GM19043 (cell line): Measurements from ENCODE around the gene FOXK2.
"Not testable (repeated sequence)": the region's sequence is repeated elsewhere in the genome, so short reads cannot be mapped to it uniquely, and the experiment has no call there.

Experiments used
- ATAC-seq: cut with Tn5 transposase; IDR thresholded peaks from one replicate; pipeline ENCODE4 v1.9.1; 2021; ENCODE audit warnings: low read depth; ENCODE audit not compliant: unreplicated experiment

Gene FOXK2

DNA sequence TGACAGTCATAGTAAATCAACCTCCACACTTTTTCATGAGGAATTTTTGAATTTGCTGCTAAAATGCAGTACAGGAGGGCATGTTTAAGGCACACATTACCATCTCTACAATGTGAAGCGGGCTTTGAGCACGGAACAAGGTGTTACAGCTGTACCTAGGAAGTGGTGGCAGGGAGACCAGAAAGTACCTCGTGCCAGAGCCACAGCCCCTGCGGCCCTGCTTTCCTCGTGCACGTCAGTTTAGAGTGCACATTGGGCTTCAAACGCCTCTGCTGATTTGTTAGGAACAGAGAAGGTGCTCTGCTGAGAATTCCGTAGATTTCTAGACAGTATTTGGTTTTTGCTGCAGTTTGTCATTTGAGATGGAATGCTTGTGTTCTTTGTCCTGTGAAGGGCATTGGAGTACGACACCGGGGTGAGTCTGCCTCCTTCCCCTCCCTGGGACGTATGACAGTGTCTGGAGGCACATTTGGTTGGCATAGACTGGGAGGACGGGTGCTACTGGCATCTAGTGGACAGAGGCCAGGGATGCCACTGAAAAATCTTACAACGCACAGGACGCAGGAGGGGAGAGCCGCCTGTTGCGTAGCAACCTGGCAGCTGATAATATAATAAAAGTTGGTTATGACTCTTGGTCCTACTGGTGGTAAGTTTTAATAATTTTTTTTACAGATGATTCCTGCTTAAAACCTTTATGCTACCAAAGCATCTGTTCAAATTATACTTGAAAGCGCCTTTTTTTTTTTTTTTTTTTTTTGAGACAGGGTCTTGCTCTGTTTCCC, 9.1 kb downstream of the FOXK2 start:
- ATAC-seq, result no peak

DNA sequence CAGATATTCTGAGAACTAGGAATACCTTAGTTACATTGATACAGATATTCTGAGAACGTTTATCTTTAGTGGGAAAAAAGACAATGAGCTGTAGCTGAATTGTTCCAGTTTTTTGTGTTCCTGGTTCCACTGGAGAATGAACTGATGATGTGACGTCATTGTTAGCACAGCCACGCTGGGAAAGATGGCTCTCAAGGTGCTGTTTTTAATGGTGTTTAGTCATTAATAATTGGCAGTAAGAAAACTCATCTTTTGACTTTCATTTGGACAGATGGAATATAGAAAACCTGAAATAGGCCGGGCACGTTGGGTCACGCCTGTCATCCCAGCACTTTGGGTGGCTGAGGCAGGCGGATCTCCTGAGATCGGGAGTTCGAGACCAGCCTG, 10.4 kb downstream of the FOXK2 start:
- ATAC-seq, result no peak

- ATAC-seq, result no peak
Observed at GRCh38 chr17:82531431-82531881, 11.9 kb downstream of the FOXK2 start.

DNA sequence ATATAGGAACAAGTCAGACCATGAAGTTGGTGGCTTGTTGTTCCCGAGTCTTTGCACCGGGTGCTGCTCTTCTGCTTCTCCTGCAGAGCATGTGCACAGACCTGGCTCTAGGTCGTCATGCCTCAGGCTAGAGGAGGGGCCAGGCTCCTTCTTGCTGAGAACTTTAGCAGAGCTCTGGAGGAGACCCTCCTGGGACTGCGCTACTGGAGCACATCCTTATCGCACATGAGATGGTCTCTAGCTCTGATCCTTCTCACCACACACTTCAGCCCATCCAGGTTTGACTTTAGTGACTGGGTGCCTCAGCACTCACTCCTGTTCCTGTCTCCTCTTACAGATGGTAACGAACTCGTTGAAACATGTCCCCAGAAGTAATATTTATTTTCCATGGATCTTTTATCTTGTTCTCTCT, 14.9 kb downstream of the FOXK2 start:
- no peak for ATAC-seq

DNA sequence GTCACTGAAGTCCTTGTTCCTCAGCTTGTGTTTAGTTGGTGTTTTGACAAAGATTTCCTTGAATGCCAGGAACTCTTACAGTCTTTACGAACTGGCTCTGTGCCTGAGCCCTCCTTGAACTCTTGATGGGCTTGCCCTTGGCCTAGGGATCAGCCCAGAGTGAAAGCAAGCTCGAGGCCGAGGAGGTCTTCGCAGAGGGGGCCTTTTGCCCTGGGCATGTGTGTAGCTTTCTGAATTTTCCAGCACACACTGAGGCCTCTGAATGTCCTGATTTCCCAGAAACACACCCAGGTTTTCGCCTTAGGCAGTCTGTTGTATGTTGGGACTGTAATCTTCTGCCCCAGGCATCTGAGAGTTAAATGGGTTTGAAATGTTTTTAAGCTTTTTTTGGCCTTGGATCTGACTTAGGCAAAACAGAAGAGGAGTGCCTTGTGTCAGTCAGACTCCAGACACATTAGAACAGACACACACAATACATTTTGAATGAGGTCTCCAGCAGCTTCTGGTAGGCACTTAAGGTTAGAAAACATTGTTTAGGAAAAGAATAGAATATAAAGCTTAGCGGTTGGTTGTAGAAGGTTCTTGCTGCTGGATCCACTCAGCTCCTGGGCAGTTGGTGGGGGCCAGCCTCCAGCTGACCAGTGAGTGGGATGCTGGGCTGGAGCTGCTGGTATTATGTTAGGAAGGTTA, 17.1 kb downstream of the FOXK2 start:
- ATAC-seq, result no peak

DNA sequence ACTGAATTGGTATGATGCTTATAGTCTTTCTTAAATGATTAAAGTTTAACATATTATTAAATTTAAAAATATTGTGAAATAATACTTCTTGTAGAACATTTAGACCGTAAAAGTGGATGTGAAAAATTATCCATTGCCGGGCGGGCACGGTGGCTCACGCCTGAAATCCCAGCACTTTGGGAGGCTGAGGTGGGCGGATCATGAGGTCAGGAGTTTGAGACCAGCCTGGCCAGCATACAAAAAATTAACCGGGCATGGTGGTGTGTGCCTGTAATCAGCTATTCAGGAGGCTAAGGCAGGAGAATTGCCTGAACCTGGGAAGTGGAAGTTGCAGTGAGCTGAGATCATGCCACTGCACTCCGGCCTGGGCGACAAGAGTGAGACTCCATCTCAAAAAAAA, 17.7 kb downstream of the FOXK2 start:
- not testable (repeated sequence) for ATAC-seq

- not testable (repeated sequence) for ATAC-seq
Observed at GRCh38 chr17:82539076-82539475, 19.5 kb downstream of the FOXK2 start.

GRCh38 chr17:82542439-82542838, 22.9 kb downstream of the FOXK2 start:
- ATAC-seq, result no peak

DNA sequence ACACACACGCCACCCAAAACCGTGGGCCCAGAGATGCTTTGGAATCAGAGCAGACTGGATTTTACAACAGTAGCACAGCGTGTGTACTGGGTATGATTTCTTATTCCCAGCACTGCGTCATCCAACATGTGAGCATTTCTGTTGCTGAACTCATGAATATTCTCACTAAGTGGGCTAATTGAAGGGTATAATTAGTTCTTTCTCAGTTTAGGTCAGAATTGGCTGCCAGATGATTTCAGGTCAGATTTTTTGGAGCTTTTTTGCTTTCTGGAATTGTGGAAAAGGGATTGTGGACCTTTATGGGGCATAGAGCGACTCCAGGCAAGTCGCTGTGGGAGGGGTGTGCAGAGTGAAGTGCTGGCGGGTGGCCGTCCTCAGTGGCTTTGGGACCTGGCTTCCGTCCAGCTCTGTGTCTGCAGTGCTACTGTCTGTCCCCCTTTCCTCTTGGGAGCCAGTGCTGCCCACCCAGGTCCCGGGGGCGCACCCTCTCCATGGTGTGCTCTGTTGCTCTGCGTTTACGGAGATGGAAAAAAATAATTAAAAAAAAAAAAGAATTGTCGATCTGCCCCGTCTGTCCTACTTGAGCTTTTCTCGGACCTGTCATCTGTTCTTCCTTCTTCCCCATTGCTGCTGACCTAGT, 25.0 kb downstream of the FOXK2 start:
- ATAC-seq, result no peak

DNA sequence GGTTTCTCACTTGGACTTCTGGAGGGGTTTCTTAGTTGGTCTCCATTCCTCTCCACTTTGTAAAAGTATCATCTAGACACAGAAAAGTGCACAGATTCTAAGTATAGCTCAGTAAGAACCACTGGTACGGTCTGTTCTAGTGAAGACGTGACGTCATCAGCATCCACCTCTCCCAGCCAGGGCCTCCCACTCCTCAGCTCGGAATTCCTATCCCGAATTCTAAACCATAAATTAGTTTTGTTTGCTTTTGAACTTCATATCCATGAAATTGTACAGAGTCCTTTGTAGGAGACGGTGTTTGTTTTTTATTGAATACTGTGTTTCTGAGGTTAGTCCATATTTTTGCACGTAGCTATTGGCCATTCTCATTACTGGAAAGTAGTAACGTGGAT, 25.5 kb downstream of the FOXK2 start:
- ATAC-seq, result no peak

DNA sequence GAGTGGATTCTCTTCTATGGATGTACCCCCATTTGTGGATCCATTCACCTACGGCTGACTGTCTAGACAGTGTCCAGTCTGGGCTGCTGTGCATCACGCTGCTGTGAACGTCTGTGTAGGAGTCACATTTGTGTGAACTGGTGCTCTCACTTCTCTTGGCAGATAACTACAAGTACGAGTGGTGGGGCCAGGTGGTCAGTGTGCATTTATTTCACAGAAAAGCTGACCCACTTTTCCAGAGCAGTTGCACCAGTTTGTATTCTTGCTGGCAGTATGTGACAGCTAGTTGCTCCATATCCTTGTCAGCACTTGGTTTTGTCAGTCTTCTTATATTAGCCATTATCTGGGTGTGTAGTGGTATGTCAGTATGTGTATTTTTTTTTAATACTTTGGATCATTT, 28.4 kb downstream of the FOXK2 start:
- ATAC-seq, result no peak

DNA sequence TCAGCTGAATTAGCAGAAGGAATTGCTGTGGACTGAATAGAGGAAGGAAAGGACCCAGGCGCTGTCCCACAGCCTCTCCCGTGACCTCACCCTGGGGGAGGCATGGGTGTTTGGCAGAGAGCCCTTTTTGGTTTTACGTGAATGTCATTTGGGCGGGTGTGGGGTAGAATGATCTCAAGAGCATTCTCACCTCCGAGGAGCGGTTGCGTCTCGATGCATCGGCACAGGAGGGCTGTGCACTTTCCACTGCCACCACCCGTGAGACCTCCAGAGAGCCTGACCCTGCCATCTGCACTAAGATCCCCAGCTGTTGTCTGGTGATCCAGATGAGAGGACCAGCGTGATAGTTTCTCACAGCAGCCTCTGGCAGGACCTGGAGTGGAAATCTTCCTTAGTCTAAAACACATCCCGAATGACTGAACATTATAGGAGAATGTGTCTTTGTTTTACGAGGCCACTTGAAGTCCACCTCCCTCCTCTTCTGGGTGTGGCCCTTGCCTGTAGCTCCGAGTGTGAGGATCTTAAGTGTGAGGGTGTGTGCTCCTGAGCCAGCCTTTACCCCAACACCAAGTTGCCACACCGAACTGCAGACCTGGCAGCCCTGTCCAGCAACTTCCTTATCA, 29.3 kb downstream of the FOXK2 start:
- no peak for ATAC-seq

DNA sequence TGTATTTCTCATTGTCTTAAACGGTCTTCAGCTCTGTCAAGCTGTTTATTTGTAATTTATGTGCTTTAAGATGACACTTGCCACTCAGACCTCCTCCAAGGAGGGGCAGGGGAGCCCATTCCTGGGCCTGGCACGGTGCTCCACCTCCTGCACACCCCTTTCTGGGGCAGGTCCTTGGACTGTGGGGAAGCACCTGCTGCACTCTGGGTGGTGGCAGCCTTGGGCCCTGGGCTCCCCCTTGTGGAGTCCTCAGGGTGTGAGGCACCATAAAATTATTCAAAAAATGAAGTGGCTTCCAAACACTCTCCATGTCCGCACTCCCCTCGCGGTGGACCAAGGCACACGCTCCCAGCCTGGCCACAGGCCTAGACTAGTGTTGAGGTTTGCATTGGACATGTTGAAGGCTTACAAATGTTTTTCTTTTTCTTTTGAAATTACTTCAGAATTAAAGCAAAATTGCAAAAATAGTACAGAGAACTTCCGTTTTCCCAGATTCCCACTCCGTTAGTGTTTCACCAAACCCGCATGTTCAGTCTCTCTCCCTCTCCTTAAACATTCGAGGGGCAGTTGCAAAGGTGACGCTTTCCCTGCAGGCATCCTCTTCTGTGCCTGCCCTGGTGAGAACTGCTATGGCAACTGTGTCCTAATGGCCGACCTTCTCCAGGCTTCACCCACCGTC, 32.4 kb downstream of the FOXK2 start:
- ATAC-seq, result peak; percentile 78

DNA sequence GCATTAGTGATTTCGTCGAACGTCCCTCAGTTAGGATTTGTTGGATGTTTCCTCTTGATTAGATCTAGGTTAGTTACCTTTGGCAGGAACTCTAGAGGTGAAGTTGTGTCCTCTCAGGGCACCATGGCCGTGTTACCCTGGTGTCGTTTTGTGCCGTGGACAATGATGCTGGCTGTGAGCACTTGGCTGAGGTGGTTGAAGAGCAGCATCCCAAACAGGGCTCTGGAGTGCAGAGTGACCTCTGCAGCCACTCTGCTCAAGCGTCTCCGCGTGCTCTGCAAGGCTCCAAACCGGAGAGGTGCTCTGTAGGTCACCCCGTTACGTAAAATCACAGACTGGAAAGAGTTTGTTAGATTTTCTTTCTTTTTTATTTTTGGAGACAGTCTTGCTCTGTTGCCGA, 33.0 kb downstream of the FOXK2 start:
- no peak for ATAC-seq

- no peak for ATAC-seq
Observed at GRCh38 chr17:82553210-82553930, 33.8 kb downstream of the FOXK2 start.

- not testable (repeated sequence) for ATAC-seq
Observed at GRCh38 chr17:82557510-82557909, 38.0 kb downstream of the FOXK2 start.

GRCh38 chr17:82559566-82560251, 40.2 kb downstream of the FOXK2 start:
- ATAC-seq, result no peak

DNA sequence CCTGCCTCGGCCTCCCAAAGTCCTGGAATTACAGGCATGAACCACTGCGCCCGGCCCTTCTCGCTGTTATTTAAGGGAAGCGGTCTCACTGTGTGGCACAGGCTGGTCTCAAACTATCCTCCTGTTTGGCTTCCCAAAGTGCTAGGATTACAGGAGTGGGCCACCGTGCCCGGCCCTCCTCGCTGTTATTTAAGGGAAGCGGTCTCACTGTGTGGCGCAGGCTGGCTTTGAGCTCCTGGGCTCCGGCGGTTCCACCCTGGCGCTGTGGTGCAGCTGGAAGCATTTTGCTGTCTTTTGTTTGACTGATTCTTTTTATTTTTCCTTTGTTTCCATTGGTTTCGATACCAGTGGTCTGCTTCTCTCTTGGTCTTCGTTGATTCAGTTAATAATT, 40.7 kb downstream of the FOXK2 start:
- ATAC-seq, result no peak

DNA sequence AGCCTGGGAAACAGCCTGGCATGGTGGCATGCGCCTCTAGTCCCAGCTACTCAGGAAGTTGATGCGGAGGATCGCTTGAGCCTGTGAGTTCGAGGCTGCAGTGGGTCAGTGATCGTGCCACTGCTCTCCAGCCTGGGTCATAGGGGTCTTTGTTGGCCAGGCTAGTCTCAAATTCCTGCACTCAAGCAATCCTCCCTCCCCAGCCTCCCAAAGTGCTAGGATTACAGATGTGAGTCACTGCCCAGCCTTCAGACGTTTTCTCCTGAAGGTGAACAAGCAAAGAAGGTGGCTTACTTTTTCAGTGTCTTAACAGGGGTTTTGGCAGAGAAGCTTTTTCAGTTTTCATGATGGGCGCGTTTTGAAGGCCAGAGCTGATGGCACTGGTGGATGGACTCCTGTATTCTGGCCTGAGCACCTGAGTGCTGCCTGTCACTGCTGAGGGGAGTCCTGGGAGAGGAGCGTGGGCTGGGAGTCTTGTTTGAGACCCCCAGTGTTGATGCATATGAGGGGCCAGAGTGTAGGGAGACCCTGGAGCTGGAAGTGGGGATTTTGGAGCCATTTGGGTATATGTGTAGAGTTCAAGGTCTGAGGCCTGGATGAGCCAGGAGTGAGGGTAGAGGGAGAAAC, 41.4 kb downstream of the FOXK2 start:
- ATAC-seq, result no peak
